ENCODE data around the gene SAMHD1.
A peak's percentile ranks its signal among the peaks of the same experiment; 100 is the strongest.
"Not testable (repeated sequence)": the region's sequence is repeated elsewhere in the genome, so short reads cannot be mapped to it uniquely, and the experiment has no call there.

Gene SAMHD1

DNA sequence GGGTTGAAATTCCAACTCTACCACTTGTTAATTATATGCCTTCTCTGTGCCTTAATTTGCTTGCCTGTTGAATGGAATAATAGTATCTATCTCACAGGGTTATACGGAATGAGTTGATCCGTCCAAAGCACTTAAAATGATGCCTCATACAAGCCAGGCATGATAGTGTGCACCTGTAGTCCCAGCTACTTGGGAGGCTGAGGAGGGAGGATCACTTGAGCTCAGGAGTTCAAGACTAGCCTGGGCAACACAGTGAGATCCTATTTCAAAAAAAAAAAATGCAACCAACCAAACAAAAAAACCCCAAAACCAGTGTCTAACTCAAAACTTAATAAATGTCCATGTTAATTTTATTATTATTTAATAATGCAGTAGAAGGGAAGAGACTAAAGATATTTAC, 35.3 kb downstream of the SAMHD1 start:
- DNase-seq (ENCODE audit: low read depth, low spot score): no peak

DNA sequence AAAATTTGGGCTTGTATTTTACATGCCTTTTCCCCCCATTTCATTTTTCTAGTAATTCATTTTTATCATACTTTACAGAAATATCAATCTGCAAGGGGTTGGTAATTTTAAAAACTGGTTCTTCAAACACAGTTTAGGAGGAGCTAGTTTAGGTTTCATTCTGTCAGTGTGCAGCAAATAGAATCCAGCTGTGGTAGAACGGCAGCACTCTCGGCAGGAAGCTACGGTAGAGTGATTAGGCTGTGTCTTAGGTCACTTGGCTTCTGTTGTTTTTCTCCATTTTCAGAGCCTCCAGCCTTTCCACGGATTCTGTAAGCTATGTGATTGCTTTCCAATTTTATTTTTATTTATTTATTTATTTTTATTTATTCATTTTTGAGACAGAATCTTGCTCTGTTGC, 42.9 kb downstream of the SAMHD1 start:
- DNase-seq (ENCODE audit: low read depth, low spot score): no peak

GRCh38 chr20:36906086-36906485, 45.4 kb downstream of the SAMHD1 start:
- DNase-seq (ENCODE audit: low read depth, low spot score): not testable (repeated sequence)

GRCh38 chr20:36905566-36905965, 45.9 kb downstream of the SAMHD1 start:
- not testable (repeated sequence) for DNase-seq (ENCODE audit: low read depth, low spot score)

GRCh38 chr20:36904690-36905089, 46.8 kb downstream of the SAMHD1 start:
- DNase-seq (ENCODE audit: low read depth, low spot score): no peak

DNA sequence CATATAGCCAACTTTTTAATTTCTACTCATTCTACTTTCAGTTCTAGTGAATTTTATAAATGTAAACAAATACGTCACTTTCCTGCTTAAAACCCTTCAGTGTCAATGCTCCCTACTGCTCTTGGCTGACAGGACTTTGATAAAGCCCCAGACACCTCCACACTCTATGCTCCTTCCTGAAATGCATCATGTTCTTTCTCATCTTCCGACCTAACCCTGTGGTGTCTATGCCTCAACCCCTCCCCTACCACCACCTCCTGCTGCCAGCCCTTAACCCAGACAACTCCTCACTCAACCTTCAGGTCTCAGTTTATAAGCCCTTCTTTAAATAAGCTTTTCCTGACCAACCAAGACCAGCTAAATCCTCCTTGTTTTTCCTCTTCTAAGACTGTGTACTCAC, 56.5 kb downstream of the SAMHD1 start:
- no peak for DNase-seq (ENCODE audit: low read depth, low spot score)

DNA sequence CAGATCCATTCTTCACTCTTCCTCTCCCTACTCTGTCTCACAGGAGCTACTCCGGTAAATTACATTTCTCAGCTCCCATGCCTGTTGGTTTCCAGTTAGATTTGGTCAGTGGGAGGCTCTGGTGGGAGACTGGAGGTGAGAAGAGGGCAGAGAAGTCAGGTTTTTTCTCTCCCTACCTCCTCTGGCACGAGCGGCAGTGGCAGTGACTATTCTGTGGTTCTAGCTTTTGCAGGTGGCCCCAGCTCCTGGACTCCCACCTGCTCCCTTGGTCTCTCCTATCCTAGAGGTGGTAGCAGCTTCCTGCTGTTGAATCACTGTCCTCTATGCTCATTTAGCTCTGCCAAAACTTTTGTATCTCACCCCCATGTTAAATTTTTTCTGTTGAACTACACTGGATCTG, 57.7 kb downstream of the SAMHD1 start:
- DNase-seq (ENCODE audit: low read depth, low spot score): no peak

- DNase-seq (ENCODE audit: low read depth, low spot score): no peak
These were observed 60.3 kb downstream of the SAMHD1 start for GRCh38 chr20:36891211-36891610.

DNA sequence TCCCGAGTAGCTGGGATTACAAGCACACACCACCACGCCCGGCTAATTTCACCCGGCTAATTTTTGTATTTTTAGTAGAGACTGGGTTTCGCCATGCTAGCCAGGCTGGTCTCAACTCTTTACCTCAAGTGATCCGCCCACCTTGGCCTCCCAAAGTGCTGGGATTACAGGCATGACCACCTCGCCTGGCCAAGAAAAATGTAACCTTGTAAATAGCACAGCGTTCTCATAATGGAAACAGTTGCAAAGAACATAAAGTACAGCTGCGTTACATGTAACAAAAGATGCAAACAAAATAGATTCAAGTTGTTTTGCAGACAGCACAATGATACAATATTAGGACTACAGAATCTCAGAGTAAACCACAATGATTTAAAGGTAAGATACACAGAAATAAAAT, 60.9 kb downstream of the SAMHD1 start:
- no peak for DNase-seq (ENCODE audit: low read depth, low spot score)

- DNase-seq (ENCODE audit: low read depth, low spot score): no peak
These were observed 62.5 kb downstream of the SAMHD1 start for GRCh38 chr20:36888880-36889516.

DNA sequence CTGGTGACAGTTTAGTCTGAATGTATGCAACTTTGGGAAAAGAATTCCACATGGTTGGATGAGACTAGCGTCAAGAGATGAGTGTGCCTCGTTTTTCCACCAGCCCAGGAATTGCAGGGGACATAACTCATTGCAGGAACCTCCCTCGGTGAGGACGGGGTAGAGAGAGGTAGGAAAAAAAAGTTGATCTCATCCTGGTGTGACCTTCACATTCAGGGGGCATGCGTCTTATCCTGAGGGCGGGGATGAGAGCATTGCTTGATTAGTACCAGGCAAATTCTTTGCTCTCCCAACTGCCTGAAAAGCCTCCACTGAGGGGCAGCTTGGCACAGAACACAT, 63.8 kb downstream of the SAMHD1 start:
- DNase-seq (ENCODE audit: low read depth, low spot score): no peak

DNA sequence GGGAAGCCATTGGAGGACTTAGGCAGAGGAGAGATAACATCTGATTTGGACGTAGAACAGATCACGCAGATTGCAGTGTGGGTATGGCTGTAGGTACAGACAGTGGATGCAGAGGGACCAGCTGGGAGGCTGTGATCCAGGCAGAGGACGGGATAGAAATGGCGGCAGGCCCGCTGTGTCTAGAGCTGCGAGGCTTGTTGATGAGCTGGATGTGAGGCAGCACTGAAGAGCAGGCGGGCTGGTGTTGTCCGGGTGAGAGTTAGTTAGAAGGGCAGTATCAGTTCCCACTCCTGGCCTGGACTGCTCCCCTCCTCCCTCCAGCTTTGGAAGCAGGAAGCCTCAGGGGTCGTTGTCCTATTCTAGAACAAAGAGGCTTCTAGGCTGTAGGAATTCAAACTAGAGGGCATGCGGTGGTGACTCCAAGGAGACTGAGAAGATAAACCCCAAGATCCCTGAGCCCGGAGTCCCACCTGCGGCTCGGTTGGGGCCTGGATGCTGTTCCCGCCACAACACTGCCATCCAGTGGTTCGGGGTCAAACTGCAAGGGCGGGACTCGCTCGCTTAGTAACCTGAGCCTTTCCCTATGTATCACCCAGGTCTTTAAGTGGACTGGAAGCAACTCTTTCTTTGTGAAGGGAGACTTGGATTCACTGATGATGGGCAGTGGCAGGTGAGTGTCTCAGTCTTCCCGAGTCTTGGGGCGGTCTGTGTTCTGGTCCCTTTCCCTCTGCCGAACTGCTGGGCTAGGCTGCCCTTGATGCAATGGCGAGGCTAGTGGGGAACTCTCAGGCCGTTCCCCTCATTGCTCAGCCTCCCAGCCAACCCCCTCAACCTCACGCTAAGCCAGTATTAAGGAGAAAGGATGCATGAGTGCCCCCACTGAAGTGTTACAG, 64.4 kb downstream of the SAMHD1 start:
- DNase-seq (ENCODE audit: low read depth, low spot score): peak; percentile 99

DNA sequence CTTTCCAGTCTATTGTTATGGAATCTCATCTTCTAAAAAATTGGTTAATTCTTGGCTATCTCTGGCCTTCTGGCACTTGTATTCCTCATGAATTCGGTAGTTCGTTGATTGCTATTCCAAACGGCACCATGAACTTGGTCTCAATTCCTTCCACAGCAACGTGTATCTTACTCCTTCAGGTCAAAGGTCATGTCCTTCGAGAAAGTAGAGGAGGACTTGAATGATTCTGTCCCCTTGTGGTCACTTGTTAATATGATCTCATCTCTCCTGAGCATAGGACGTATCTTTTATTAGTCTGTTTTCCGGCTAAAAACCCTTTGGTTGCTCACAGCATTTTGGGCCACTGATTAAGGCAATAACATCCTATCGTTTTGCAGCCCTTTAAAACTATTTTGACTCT, 66.2 kb downstream of the SAMHD1 start:
- DNase-seq (ENCODE audit: low read depth, low spot score): no peak

DNA sequence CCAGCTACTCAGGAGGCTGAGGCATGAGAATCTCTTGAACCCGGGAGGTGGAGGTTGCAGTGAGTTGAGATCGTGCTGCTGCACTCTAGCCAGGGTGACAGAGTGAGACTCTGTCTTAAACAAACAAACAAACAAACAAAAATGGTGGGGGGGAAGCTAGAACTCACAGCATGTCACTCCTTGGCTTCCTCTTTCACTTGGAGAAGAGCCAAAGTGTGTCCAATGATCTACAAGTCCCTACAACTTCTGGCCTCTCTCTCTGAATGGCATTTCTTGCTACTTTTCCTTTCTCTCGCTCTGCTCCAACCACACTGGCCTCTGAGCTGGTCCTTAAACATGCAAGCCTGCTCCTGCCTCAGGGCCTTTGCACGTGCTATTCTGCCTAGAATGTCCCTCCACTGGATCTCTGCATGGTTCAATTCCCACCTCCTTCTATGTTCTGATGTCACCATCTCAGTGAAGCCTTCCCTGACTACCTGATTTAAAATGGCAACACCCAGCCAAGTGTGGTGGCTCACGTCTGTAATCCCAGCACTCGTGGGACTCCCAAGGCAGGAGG, 67.5 kb downstream of the SAMHD1 start:
- DNase-seq (ENCODE audit: low read depth, low spot score): no peak

- no peak for DNase-seq (ENCODE audit: low read depth, low spot score)
These were observed 69.6 kb downstream of the SAMHD1 start for GRCh38 chr20:36881888-36882287.

GRCh38 chr20:36881331-36881730, 70.2 kb downstream of the SAMHD1 start:
- DNase-seq (ENCODE audit: low read depth, low spot score): no peak

DNA sequence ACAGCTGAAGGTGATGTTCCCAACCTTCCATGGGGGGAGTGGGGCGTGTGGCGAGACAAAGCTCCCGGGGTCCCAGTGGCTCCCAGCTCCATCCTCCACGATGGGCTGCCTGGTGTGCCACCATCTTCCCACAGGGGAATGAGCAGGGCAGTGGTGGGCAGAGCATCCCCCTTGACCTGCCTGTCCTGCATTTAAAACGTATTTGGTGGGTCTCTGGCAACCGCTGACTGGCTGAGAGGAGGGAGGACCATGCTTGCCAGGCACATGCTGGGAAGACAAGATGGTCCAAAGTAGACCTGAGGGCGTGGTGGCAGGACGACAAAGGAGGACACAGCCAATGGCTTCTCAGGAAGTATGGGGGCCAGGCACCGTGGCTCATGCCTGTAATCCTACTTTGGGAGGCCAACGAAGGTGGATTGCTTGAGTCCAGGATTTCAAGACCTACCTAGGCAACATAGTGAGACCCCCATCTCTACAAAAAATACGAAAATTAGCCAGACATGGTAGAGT, 70.7 kb downstream of the SAMHD1 start:
- no peak for DNase-seq (ENCODE audit: low read depth, low spot score)

GRCh38 chr20:36878941-36879340, 72.6 kb downstream of the SAMHD1 start:
- no peak for DNase-seq (ENCODE audit: low read depth, low spot score)

- no peak for DNase-seq (ENCODE audit: low read depth, low spot score)
These were observed 75.1 kb downstream of the SAMHD1 start for GRCh38 chr20:36876473-36876833.

DNA sequence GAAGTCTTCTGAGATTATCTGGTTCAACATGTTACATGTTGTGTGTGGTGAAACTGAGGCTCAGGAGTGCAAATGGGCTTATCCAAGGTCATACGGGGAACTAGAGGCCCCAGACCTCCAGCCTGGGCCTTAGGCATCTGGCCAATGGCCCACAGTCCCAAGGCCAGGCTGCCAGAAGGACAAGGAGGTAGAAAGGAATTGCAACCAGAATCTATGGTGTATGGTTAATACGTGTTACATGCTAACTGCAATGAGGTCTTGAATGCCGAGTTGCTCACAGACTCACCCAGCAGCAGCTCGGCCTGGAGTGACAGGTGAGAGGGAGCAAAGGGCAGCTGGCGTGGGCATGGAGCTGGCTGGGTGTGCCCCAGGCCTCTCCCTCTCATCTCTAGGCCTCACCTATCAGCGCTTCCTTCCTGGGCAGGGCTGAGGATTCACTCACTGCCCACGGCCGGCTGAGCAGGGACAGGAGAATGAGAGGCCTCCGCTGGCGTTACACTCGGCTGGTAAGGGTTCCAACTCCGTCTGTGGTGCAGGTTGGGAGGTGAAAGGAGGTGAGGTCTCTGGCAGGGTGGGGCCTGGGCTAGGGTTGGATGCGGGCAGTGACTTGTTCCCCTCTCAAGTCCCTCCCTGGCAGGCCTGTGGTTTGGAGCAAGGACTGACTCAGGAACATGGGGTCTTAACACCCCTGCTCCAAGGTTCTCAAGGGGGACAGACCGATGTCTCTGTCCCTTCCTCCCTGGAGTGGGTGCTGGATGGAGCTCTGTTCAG, 75.6 kb downstream of the SAMHD1 start, which contains the start of gene TLDC2:
TSS of gene TLDC2 (plus strand) at position 437 of the 771 bp plus-strand sequence. CDS start at position 474, 37 bp downstream.
- DNase-seq (ENCODE audit: low read depth, low spot score): no peak

DNA sequence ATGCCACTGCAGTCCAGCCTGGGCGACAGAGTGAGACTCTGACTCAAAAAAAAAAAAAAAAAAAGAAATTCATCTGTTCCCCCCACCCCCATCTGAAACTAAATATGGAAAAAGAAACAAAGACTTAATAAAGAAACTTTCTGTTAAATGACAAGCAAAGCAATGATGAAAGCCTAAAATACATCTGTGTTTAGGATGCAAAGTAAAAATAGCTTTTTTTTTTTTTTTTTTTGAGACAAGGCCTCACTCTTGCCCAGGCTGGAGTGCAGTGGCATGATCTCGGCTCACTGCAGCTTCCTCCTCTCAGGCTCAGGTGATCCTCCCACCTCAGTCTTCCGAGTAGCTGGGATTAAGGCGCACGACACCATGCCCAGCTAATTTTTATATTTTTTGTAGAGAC, 76.4 kb downstream of the SAMHD1 start:
- not testable (repeated sequence) for DNase-seq (ENCODE audit: low read depth, low spot score)

Measured in ELF-1 (cell line).